ENCODE results near the gene ST6GALNAC3.

Gene ST6GALNAC3

DNA sequence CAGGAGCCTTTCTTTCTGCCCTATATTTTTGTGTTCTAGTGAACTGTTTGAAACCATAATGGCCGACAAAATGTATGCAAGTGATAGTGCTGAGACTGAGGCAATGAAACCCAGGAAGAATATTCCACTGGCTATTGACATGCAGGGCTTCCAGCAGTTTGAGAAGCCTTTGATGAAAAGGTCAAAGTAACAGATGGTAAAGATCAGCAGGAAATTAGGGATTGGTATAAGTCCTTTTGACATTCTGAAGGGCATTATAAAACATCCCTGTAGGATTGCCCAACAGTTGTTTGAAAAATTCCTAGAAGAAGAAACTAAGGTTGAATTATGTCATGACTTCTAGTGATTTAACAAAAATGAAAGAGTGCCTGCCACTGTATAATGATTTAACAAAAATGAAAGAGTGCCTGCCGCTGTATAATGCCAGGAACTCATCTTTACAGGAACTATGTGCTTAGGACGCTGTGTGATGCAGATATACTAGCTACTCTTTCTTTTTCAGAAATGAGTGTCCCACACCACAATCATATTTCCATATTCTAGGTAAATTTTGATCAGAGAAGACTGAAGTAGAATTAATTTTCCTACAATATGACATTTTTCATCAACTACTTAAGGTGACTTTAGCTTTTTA lies 508.8 kb downstream of the ST6GALNAC3 start:
- no peaks in the 10 kb centered on the region for H3K36me3 Mint-ChIP-seq
- H3K4me1 Mint-ChIP-seq, result no peaks in the 10 kb centered on the region
- no peaks in the 10 kb centered on the region for H3K9me3 Mint-ChIP-seq
- no peaks in the 10 kb centered on the region for H3K27me3 Mint-ChIP-seq
- no peak overlapping the region for H3K4me3 Mint-ChIP-seq
- no peak overlapping the region for H3K27ac Mint-ChIP-seq

DNA sequence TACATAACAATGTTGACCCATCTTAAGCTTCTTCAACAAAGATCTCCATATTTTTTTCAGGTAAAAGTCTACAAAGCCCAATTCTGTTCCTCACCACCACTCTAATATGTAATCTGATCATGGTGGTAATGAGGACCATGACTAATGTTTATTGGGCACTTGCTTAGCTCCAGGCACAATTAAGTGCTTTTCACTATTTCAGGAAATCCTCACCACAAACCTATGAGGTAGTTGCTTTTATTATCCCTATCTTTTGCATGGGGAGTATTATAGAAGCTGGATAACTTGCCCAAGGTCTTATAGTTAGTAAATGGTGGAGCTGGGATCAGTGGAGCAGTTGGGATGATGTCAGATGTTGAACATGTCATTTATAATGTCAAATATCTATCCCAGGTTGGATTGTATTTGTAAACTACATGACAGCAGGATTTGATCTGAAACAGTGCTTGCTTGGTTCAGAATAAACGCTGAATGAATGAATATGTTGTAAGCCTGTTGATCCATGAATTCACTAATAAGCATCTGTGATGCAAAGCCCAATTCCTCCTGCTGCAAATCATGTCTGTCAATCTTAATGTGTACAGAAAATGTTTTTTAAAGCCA lies 509.4 kb downstream of the ST6GALNAC3 start:
- Mint-ChIP-seq H3K27me3 (peaks cover 1% of the 10 kb centered on the region), H3K4me1 (no peaks in the 10 kb centered on the region), H3K27ac (no peak overlapping the region), H3K9me3 (no peaks in the 10 kb centered on the region), H3K4me3 (no peak overlapping the region), H3K36me3 (no peaks in the 10 kb centered on the region)

DNA sequence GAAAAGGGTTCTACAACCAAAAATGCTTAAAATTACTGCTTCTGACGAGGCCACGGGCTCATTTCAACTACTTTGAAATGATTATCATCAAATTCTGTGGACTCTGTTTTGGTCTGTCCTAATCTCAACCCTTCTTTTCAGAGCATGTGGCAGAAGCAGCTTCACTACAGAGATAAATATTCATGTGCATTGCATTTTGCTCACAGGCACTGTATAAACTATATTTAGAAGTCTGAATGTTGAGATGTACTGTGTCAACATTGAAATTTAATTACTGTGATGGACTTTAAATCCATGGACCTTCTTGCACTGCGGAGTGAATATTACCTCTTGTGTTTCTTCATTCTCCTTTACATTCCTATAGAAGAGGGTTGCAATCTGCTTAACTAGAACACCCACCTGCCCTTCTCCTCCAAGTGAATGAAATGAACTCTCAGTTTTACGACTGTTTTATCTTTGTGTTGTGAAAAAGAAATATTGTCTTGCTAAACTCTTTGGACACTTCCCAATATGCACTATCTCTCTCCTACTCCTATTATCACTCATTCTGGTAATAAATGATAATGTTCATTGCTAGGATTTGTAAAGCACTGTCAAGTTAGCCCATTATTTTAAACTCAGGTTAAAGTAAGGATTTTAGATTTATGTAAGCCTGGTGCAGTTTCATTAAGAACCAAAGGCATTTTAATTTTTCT lies 511.6 kb downstream of the ST6GALNAC3 start:
- Mint-ChIP-seq H3K9me3 (no peaks in the 10 kb centered on the region), H3K27ac (no peak overlapping the region), H3K4me1 (no peaks in the 10 kb centered on the region), H3K36me3 (no peaks in the 10 kb centered on the region), H3K27me3 (peaks cover 1% of the 10 kb centered on the region), H3K4me3 (no peak overlapping the region)

DNA sequence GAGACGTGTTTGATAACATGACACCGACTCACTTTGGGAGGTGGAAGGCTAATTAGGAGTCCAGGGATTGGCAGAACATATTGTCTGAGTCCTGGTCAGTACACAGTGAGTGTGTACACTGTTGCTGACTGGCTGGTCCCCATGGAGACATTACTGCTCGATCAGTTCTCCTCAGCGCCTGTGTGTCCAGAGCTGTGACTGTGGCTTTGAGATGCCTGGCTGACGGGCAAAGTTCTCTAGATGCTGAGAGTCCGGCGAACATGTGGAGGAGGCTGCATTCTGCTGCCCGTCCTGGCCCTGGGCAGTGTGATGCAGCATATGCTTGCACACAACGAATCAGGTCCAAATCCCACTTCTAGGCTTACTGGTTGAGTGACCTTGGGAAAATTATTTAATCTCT lies 512.7 kb downstream of the ST6GALNAC3 start:
- no peaks in the 10 kb centered on the region for H3K36me3 Mint-ChIP-seq

GRCh38 chr1:76591461-76591860 lies 516.9 kb downstream of the ST6GALNAC3 start:
- peaks cover 2% of the 10 kb centered on the region for H3K36me3 Mint-ChIP-seq
- H3K27ac Mint-ChIP-seq, result no peak overlapping the region
- no peaks in the 10 kb centered on the region for H3K4me1 Mint-ChIP-seq
- H3K9me3 Mint-ChIP-seq, result peaks cover 5% of the 10 kb centered on the region
- no peak overlapping the region for H3K4me3 Mint-ChIP-seq
- peaks cover 4% of the 10 kb centered on the region for H3K27me3 Mint-ChIP-seq

More for the DNA sequence above, 512.7 kb downstream of the ST6GALNAC3 start:
- H3K27ac Mint-ChIP-seq, result no peak overlapping the region
- no peaks in the 10 kb centered on the region for H3K9me3 Mint-ChIP-seq
- no peak overlapping the region for H3K4me3 Mint-ChIP-seq
- peaks cover 1% of the 10 kb centered on the region for H3K27me3 Mint-ChIP-seq
- H3K4me1 Mint-ChIP-seq, result no peaks in the 10 kb centered on the region

DNA sequence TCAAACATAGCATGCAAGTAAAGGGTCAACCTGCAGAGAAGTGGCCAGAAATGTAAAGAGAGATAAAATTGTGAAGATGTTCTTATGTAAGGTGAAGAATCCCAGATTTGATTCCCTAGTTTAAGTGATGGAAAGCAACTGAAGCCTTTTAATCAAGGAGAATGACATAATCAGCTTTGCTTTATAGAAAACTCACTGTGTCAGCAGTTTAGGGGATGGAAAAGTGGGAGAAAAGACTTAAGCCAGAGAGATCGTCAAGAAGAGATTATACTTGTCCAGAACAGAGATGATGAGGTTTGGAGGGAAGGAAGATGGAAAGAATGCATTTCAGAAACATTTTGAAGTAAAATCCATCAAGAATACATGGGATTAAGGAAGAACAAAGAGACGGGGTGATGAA lies 517.4 kb downstream of the ST6GALNAC3 start:
- no peak overlapping the region for H3K4me3 Mint-ChIP-seq
- H3K9me3 Mint-ChIP-seq, result peaks cover 5% of the 10 kb centered on the region
- no peaks in the 10 kb centered on the region for H3K4me1 Mint-ChIP-seq
- H3K27ac Mint-ChIP-seq, result no peak overlapping the region
- H3K27me3 Mint-ChIP-seq, result peaks cover 4% of the 10 kb centered on the region
- peaks cover 2% of the 10 kb centered on the region for H3K36me3 Mint-ChIP-seq

- H3K27me3 Mint-ChIP-seq, result peaks cover 4% of the 10 kb centered on the region
- H3K36me3 Mint-ChIP-seq, result peaks cover 2% of the 10 kb centered on the region
- no peaks in the 10 kb centered on the region for H3K4me1 Mint-ChIP-seq
- no peak overlapping the region for H3K27ac Mint-ChIP-seq
- H3K4me3 Mint-ChIP-seq, result no peak overlapping the region
- peaks cover 5% of the 10 kb centered on the region for H3K9me3 Mint-ChIP-seq
Measured at GRCh38 chr1:76593141-76593540, 518.6 kb downstream of the ST6GALNAC3 start.

GRCh38 chr1:76593618-76594017 lies 519.1 kb downstream of the ST6GALNAC3 start:
- Mint-ChIP-seq H3K9me3 (peaks cover 9% of the 10 kb centered on the region), H3K4me3 (no peak overlapping the region), H3K36me3 (peaks cover 2% of the 10 kb centered on the region), H3K4me1 (no peaks in the 10 kb centered on the region), H3K27ac (no peak overlapping the region), H3K27me3 (peaks cover 4% of the 10 kb centered on the region)

GRCh38 chr1:76595024-76595423 lies 520.5 kb downstream of the ST6GALNAC3 start:
- Mint-ChIP-seq H3K27me3 (peaks cover 3% of the 10 kb centered on the region), H3K4me1 (no peaks in the 10 kb centered on the region), H3K9me3 (peaks cover 9% of the 10 kb centered on the region), H3K4me3 (no peak overlapping the region), H3K27ac (no peak overlapping the region), H3K36me3 (peaks cover 2% of the 10 kb centered on the region)

DNA sequence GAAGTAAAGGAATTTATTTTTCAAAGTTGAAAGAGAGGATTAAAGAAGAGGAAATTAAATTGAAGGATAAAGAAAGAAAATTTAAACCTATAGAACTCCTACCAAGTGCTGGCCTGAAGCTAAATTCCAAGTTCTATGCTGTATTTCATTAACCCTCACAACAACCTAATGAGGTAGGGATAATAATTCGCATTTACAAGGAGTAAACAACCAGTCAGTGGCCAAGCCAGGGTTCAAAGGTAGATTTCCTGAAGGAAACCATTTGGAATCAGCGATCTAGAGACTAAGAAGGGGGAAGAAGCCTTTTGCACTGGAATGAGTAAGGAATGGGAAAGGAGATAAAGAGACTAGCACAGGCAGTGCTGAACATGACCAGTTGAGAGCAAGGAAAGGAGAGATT lies 526.9 kb downstream of the ST6GALNAC3 start:
- Mint-ChIP-seq H3K36me3 (no peaks in the 10 kb centered on the region), H3K27me3 (no peaks in the 10 kb centered on the region), H3K27ac (no peak overlapping the region)

DNA sequence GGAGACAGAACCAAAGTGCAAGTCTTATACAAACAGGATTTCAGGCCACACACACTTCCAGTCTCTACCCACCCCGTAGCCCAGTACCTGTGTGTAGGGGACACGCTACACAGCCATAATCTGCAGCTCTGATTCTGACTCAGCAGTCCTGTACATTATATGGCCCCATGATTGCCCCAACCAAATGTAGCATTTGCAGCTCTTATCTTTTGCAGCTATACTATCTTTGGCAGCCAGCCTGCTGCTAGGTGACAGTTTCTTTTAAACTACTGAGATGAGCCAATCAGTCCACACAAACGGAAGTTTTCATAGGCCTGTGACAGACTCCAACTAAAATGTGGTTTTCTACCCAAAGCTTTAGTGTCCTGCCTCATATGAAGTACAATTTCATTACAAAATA lies 533.2 kb downstream of the ST6GALNAC3 start:
- Mint-ChIP-seq H3K9me3 (no peaks in the 10 kb centered on the region), H3K4me3 (no peak overlapping the region), H3K36me3 (no peaks in the 10 kb centered on the region), H3K27ac (no peak overlapping the region), H3K27me3 (no peaks in the 10 kb centered on the region), H3K4me1 (no peaks in the 10 kb centered on the region)

More for the DNA sequence above, 526.9 kb downstream of the ST6GALNAC3 start:
- no peak overlapping the region for H3K4me3 Mint-ChIP-seq
- no peaks in the 10 kb centered on the region for H3K4me1 Mint-ChIP-seq
- H3K9me3 Mint-ChIP-seq, result peaks cover 5% of the 10 kb centered on the region

DNA sequence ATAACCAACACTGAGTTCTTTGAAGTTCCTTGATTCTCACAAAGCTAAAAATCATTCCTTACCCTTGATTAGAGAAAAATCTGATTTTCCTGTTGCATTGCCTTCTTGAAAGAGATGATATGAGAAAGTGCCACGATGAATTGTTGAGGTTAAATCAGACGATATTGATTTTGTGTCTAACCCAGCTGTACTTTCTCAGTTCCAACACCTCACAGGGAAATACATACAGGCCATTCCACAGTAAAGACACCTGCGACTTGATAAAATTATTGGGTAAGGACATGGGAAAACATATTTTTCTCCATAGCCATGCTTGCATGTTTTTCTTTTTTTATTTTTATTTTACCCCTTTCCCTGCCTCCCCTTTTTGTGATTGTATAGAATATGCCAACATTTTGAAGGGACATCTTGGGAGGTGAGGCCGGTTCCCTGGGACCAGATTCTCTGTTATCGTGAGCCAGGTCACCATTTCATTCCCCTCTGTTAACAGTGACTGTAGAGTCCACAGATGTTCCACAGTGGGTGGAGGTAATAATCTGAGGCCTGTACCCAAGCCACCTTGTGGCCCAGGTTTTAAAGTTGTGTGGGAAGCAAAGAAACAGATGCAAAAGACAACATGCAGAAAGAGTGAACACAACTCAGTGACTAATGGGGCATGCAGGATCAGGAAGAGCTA lies 537.4 kb downstream of the ST6GALNAC3 start:
- H3K4me1 Mint-ChIP-seq, result no peaks in the 10 kb centered on the region
- no peak overlapping the region for H3K4me3 Mint-ChIP-seq
- no peak overlapping the region for H3K27ac Mint-ChIP-seq
- no peaks in the 10 kb centered on the region for H3K9me3 Mint-ChIP-seq
- H3K27me3 Mint-ChIP-seq, result no peaks in the 10 kb centered on the region
- H3K36me3 Mint-ChIP-seq, result no peaks in the 10 kb centered on the region

DNA sequence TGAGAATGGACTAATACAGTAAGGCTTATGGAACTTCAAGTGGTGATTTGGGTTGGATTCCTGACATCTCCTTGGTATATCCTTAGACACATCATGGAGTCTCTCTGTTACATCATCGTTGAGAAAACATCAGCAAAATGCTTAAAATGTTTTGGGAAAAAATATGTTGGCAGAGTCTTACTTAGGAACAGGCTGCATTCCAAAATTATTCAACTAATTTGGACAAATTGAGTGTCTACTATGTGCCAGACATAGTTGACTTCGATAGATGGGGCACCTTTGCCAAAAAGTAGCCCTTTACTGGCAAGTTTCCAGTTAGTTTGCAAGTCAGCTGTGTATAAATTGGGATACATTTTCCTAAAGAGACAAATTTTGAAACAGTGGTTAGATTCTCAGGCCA lies 539.3 kb downstream of the ST6GALNAC3 start:
- Mint-ChIP-seq H3K4me1 (no peaks in the 10 kb centered on the region), H3K27me3 (no peaks in the 10 kb centered on the region), H3K27ac (no peak overlapping the region), H3K36me3 (no peaks in the 10 kb centered on the region), H3K4me3 (no peak overlapping the region), H3K9me3 (no peaks in the 10 kb centered on the region)

GRCh38 chr1:76615253-76616035 lies 540.9 kb downstream of the ST6GALNAC3 start:
- Mint-ChIP-seq H3K9me3 (no peaks in the 10 kb centered on the region), H3K4me1 (no peaks in the 10 kb centered on the region), H3K4me3 (no peak overlapping the region), H3K27me3 (no peaks in the 10 kb centered on the region), H3K27ac (no peak overlapping the region), H3K36me3 (no peaks in the 10 kb centered on the region)

GRCh38 chr1:76620371-76620770 lies 545.8 kb downstream of the ST6GALNAC3 start:
- Mint-ChIP-seq H3K27ac (no peak overlapping the region), H3K4me3 (no peak overlapping the region), H3K4me1 (no peaks in the 10 kb centered on the region), H3K36me3 (no peaks in the 10 kb centered on the region), H3K9me3 (no peaks in the 10 kb centered on the region), H3K27me3 (peaks cover 3% of the 10 kb centered on the region)

Measured in activated naive CD4-positive, alpha-beta T cell treated with anti-CD3 and anti-CD28 coated beads, Interleukin-2, amount 50 U/mL, for 24 hours (primary cell).